Measurements from ENCODE around the gene TRIM16.
"Not testable (repeated sequence)": the region's sequence is repeated elsewhere in the genome, so short reads cannot be mapped to it uniquely, and the experiment has no call there.

The TRIM16 gene

GRCh38 chr17:15592960-15593359 is 91.2 kb downstream of the TRIM16 start:
- DNase-seq: not testable (repeated sequence)

GRCh38 chr17:15591986-15592385 is 92.1 kb downstream of the TRIM16 start:
- not testable (repeated sequence) for DNase-seq

GRCh38 chr17:15590844-15591243 is 93.3 kb downstream of the TRIM16 start:
- DNase-seq: not testable (repeated sequence)

- DNase-seq: not testable (repeated sequence)
Observed at GRCh38 chr17:15589544-15590536, 94.3 kb downstream of the TRIM16 start.

GRCh38 chr17:15588017-15588416 is 96.1 kb downstream of the TRIM16 start:
- DNase-seq: not testable (repeated sequence)

- DNase-seq: not testable (repeated sequence)
Observed at GRCh38 chr17:15583313-15583712, 100.8 kb downstream of the TRIM16 start.

- not testable (repeated sequence) for DNase-seq
Observed at GRCh38 chr17:15581462-15581861, 102.6 kb downstream of the TRIM16 start.

Measured in NCI-H2171 treated with DMSO at 0.1 percent for 48 hours (cell line).